Measurements from ENCODE around the gene CRYAB.

DNA sequence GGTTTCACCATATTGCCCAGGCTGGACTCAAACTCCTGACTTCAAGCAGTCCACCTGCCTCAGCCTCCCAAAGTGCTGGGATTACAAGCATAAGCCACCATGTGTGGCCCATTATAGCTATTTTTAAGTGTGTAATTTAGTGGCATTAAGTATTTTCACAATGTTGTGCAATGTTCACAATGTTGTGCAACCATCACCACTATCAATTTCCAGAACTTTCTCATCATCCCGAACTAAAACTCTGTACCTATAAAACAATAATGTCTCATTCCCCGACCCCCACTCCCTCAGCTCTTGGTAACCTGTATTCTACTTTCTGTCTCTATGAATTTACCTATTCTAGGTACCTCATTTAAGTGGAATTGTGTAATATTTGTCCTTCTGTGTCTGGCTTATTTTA lies 24.7 kb downstream of the CRYAB start:
- TF ChIP-seq, protein P1, sequence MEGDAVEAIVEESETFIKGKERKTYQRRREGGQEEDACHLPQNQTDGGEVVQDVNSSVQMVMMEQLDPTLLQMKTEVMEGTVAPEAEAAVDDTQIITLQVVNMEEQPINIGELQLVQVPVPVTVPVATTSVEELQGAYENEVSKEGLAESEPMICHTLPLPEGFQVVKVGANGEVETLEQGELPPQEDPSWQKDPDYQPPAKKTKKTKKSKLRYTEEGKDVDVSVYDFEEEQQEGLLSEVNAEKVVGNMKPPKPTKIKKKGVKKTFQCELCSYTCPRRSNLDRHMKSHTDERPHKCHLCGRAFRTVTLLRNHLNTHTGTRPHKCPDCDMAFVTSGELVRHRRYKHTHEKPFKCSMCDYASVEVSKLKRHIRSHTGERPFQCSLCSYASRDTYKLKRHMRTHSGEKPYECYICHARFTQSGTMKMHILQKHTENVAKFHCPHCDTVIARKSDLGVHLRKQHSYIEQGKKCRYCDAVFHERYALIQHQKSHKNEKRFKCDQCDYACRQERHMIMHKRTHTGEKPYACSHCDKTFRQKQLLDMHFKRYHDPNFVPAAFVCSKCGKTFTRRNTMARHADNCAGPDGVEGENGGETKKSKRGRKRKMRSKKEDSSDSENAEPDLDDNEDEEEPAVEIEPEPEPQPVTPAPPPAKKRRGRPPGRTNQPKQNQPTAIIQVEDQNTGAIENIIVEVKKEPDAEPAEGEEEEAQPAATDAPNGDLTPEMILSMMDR (conservative IDR thresholded peaks at IDR 0.05; ENCODE audit: low read length) = no peak
- no peak for TF ChIP-seq EZH2phosphoT487 (IDR thresholded peaks at IDR 0.05; ENCODE audit: borderline replicate concordance)
